Measurements from ENCODE around the gene RBM47. TPM values are rescaled to one million over a fixed set of nuclear protein-coding genes. Genes with fewer than 3 reads are reported as not detected.

Gene RBM47
- total and polyA plus RNA-seq, 9 of the 15 experiments (the other 6 are each of a cell fraction or from before 2014, with no cell fraction given), result 1.4 to 6.4 (median 3.3) TPM

- TF ChIP-seq CEBPZ (IDR thresholded peaks at IDR 0.05; ENCODE audit: borderline replicate concordance, low read depth, low read length) (no peak), ZBTB40 (IDR thresholded peaks at IDR 0.05) (no peak), ZBTB40 (CRISPR knock-in tag; IDR thresholded peaks at IDR 0.05) (no peak), HNRNPLL (IDR thresholded peaks at IDR 0.05; ENCODE audit: low read depth, low read length, poor library complexity, severe bottlenecking) (no peak), GATAD2B (IDR thresholded peaks at IDR 0.05; ENCODE audit: borderline replicate concordance) (no peak), MAFK (IDR thresholded peaks at IDR 0.05; ENCODE audit: low read length) (no peak), NKRF (IDR thresholded peaks at IDR 0.05; ENCODE audit: borderline replicate concordance) (no peak), SMARCA4 (IDR thresholded peaks at IDR 0.05) (no peak), ZNF232 (CRISPR knock-in tag; IDR thresholded peaks at IDR 0.05) (no peak), USF2 (CRISPR knock-in tag; IDR thresholded peaks at IDR 0.05) (no peak), SRSF7 (optimal IDR thresholded peaks at IDR 0.05; ENCODE audit: low read depth, low read length) (no peak)
Observed at GRCh38 chr4:40601641-40602040, 28.0 kb downstream of the RBM47 start (continued).
